K562 (cell line): ENCODE results near the gene MAN1B1. TPM values are rescaled to one million over a fixed set of nuclear protein-coding genes. Genes with fewer than 3 reads are reported as not detected.

Experiments used
- ATAC-seq: fragments of 200-7000 bp; cut with Tn5 transposase; 3 replicates; pipeline ENCODE4 v1.9.1; 2020; ENCODE audit warnings: moderate library complexity
- BruUV-seq: library from RNA; stranded (reverse); fragments of 400-500 nt; replicated peaks from 2 replicates; lab custom pipeline; 2021; lab: Mats Ljungman, UMichigan
- CTCF ChIA-PET: fragments of 300-600 bp; formaldehyde crosslinking; extraction: SDS; loops from one replicate; lab custom pipeline; 2021; ENCODE audit warnings: low intra/inter-chr PET ratio; lab: Yijun Ruan, JAX
- POLR2A ChIA-PET: fragments of 300-600, 350-650 bp; sonication (Branson Sonifier 250); formaldehyde crosslinking; extraction: SDS; loops from one replicate; lab custom pipeline; 2021; ENCODE audit warnings: antibody characterized with exemption, inconsistent platforms; lab: Yijun Ruan, JAX
- DNase-seq, 4 experiments: peaks; one replicate each; pipeline versions ENCODE4 v3.0.0 to v3.0.0-alpha.2; 2011 to 2018; ENCODE audit warnings: low spot score in 3 of 4, mixed read lengths in 3 of 4; ENCODE audit errors: extremely low read depth in 1 of 4
- FAIRE-seq: peaks from 2 replicates; lab custom pipeline; 2011; peaks lifted over from hg19 to GRCh38; lab: Jason Lieb, UNC
- H2AFZ ChIP-seq: 2 replicates; pipeline ENCODE4 v1.6.0; 2011; ENCODE audit warnings: low read depth, low read length, control low read depth, inconsistent platforms
- H3K27ac ChIP-seq: fragments of 200-600 bp; 3 replicates; pipeline ENCODE4 v1.8.0; 2011; ENCODE audit warnings: low read depth, mild to moderate bottlenecking, control low read depth, inconsistent platforms, low read length, moderate library complexity, mixed read lengths; ENCODE audit errors: extremely low read depth
- H3K27me3 ChIP-seq, 2 experiments: fragments of 300-600 bp in 1 of 2; 2 replicates in 1 of 2; 3 replicates in 1 of 2; pipeline versions ENCODE4 v1.6.0 to v1.8.0; 2011; ENCODE audit warnings: inconsistent platforms in 2 of 2, low read length in 2 of 2, mild to moderate bottlenecking in 1 of 2, mixed read lengths in 1 of 2, moderate library complexity in 1 of 2; ENCODE audit not compliant: control insufficient read depth in 2 of 2, insufficient read depth in 2 of 2
- H3K36me3 ChIP-seq: fragments of 300-600 bp; 3 replicates; pipeline ENCODE4 v1.8.0; 2011; ENCODE audit warnings: mild to moderate bottlenecking, low read length, inconsistent platforms; ENCODE audit not compliant: control insufficient read depth, insufficient read depth
- H3K4me1 ChIP-seq, 2 experiments: fragments of 200-600 bp in 1 of 2; replicated peaks in 1 of 2; 2 replicates in 1 of 2; 3 replicates in 1 of 2; pipeline versions ENCODE4 v1.5.1 to v1.8.0; 2011; ENCODE audit warnings: inconsistent platforms in 2 of 2, low read length in 2 of 2, mild to moderate bottlenecking in 1 of 2, mixed read lengths in 1 of 2, moderate library complexity in 1 of 2; ENCODE audit not compliant: control insufficient read depth in 2 of 2, insufficient read depth in 2 of 2
- H3K4me2 ChIP-seq: 2 replicates; pipeline ENCODE4 v1.6.1; 2011; ENCODE audit warnings: low read length, control low read depth, inconsistent platforms, mixed read lengths; ENCODE audit not compliant: insufficient read depth
- H3K4me3 ChIP-seq: fragments of 200-600 bp; sonication (generic), shearing (Covaris generic); 2 replicates; pipeline ENCODE4 v1.5.1; 2016; ENCODE audit warnings: control low read depth, inconsistent platforms
- H3K79me2 ChIP-seq: fragments of 200-600 bp; 3 replicates; pipeline ENCODE4 v1.8.0; 2011; ENCODE audit warnings: low read length, inconsistent platforms; ENCODE audit not compliant: control insufficient read depth, insufficient read depth
- H3K9ac ChIP-seq, 2 experiments: 2 replicates each; pipeline versions ENCODE4 v1.6.0 to v1.6.1; 2011; ENCODE audit warnings: low read depth in 2 of 2, low read length in 2 of 2, control low read depth in 1 of 2, inconsistent platforms in 1 of 2, mild to moderate bottlenecking in 1 of 2, mixed read lengths in 1 of 2; ENCODE audit not compliant: insufficient read depth in 1 of 2
- H3K9me1 ChIP-seq: one replicate; pipeline ENCODE4 v1.6.0; 2011; ENCODE audit warnings: inconsistent platforms, mild to moderate bottlenecking, low read length, moderate library complexity; ENCODE audit not compliant: control insufficient read depth, insufficient read depth
- H3K9me3 ChIP-seq: replicated peaks from 2 replicates; pipeline ENCODE4 v1.5.1; 2011; ENCODE audit warnings: low read depth, low read length, inconsistent platforms; ENCODE audit not compliant: control insufficient read depth, insufficient read depth
- H4K20me1 ChIP-seq: replicated peaks from 2 replicates; pipeline ENCODE4 v1.6.1; 2011; ENCODE audit warnings: low read length, inconsistent platforms, mixed read lengths; ENCODE audit not compliant: control insufficient read depth, insufficient read depth
- ATF1 ChIP-seq, 2 experiments: fragments of 450-650 bp in 1 of 2; IDR thresholded peaks; 2 replicates each; pipeline ENCODE4 v1.6.1; 2016; ENCODE audit warnings: missing compliant biosample characterization in 1 of 2, missing genetic modification characterization in 1 of 2
- BRD9 ChIP-seq: fragments of 450-650 bp; IDR thresholded peaks from 2 replicates; pipeline ENCODE4 v1.6.1; 2018; ENCODE audit warnings: low read depth; ENCODE audit not compliant: partially characterized antibody
- CBX2 ChIP-seq: fragments of 200-600 bp; sonication (generic); IDR thresholded peaks from one replicate; pipeline ENCODE4 v1.6.1; 2012; ENCODE audit warnings: mild to moderate bottlenecking, low read length, inconsistent platforms; ENCODE audit not compliant: insufficient read depth, poor library complexity, severe bottlenecking
- HLTF ChIP-seq: fragments of 450-650 bp; IDR thresholded peaks from 2 replicates; pipeline ENCODE4 v1.6.1; 2016
- MYC ChIP-seq, 2 experiments: fragments of 250-450 bp in 1 of 2; sonication (Bioruptor Pico) in 1 of 2; IDR thresholded peaks; 2 replicates each; pipeline versions ENCODE4 v1.5.1 to v1.6.1; 2012 to 2021; ENCODE audit warnings: low read depth in 2 of 2, borderline replicate concordance in 1 of 2, improper control_type of control experiment in 1 of 2, low read length in 1 of 2, mild to moderate bottlenecking in 1 of 2, moderate library complexity in 1 of 2
- PHTF2 ChIP-seq: fragments of 250-450 bp; sonication (Bioruptor Pico); IDR thresholded peaks from 2 replicates; pipeline ENCODE4 v1.5.0; 2021; ENCODE audit warnings: mild to moderate bottlenecking
- PML ChIP-seq: IDR thresholded peaks from 2 replicates; pipeline ENCODE4 v1.6.1; 2012; ENCODE audit warnings: low read length, inconsistent platforms
- TCF3 ChIP-seq: sonication (generic); formaldehyde crosslinking; IDR thresholded peaks from 2 replicates; pipeline ENCODE4 v1.4.0; 2020; ENCODE audit warnings: mild to moderate bottlenecking, missing genetic modification reagents
- TRIM24 ChIP-seq, 2 experiments: fragments of 450-650 bp; IDR thresholded peaks; 2 replicates each; pipeline ENCODE4 v1.6.1; 2016
- WHSC1 ChIP-seq: IDR thresholded peaks from one replicate; pipeline ENCODE4 v1.6.1; 2012; ENCODE audit warnings: low read length, control low read depth, inconsistent platforms
- YBX1 ChIP-seq: fragments of 450-650 bp; IDR thresholded peaks from 2 replicates; pipeline ENCODE4 v1.7.1; 2016; ENCODE audit warnings: mild to moderate bottlenecking
- ZNF384 ChIP-seq: IDR thresholded peaks from 2 replicates; pipeline ENCODE4 v1.6.1; 2012; ENCODE audit warnings: low read depth, low read length, improper control_type of control experiment
- ZNF79 ChIP-seq: fragments of 250-450 bp; sonication (Bioruptor Pico); IDR thresholded peaks from 2 replicates; pipeline ENCODE4 v1.4.0; 2020; ENCODE audit warnings: low read depth, mild to moderate bottlenecking, moderate library complexity
- WGBS: fragments of 100-300 bp; shearing (Covaris generic); methylation state at CpG from one replicate; pipeline ENCODE4 v1.1.6; 2016; ENCODE audit warnings: low coverage, mixed read lengths; ENCODE audit not compliant: insufficient coverage; ENCODE audit errors: missing lambda C conversion rate; 5-methylcytosine and 5-hydroxymethylcytosine counted together
- in situ Hi-C: fragments of 300-500 bp; cut with MboI; formaldehyde crosslinking; loops from 4 replicates; pipeline ENCODE4 v1.15.0; 2018; ENCODE audit warnings: inconsistent platforms, mixed read lengths
- intact Hi-C: fragments of 100-400 bp; cut with micrococcal nuclease; formaldehyde crosslinking; loops from 2 replicates; pipeline ENCODE4 v1.14.2; 2022
- polyA plus RNA-seq, 8 experiments: library from polyadenylated mRNA; depleted of rRNA in 4 of 8; stranded (reverse) in 5 of 8; unstranded in 3 of 8; fragments of >200 nt; fragmentation: Nextera tagmentation in 2 of 8; fragmentation: Illumina TruSeq in 1 of 8; extraction: Ambion mirVana in 2 of 8; extraction: Trizol in 1 of 8; gene quantifications; 2 replicates each; pipeline versions ENCODE4 v1.2.1 to v1.2.3, GENCODE V29; 2011 to 2014; ENCODE audit warnings: inconsistent platforms in 1 of 8, missing spikeins in 1 of 8
- total RNA-seq, 7 experiments: library from RNA; depleted of rRNA in 6 of 7; stranded (reverse); fragments of >200 nt in 6 of 7; fragmentation: Illumina TruSeq in 2 of 7; extraction: Trizol in 2 of 7; gene quantifications; 2 replicates each; pipeline versions ENCODE4 v1.2.1 to v1.2.3, GENCODE V29; 2011 to 2021; ENCODE audit warnings: low replicate concordance in 1 of 7
- TF ChIP-seq, protein P1 (sequence below): fragments of 450-650 bp; IDR thresholded peaks from 2 replicates; pipeline ENCODE4 v1.7.1; 2018; ENCODE audit warnings: mild to moderate bottlenecking, low read depth; ENCODE audit not compliant: partially characterized antibody
- TF ChIP-seq, protein P2 (sequence below): IDR thresholded peaks from 2 replicates; pipeline ENCODE4 v1.6.1; 2016; ENCODE audit warnings: missing genetic modification characterization, missing compliant biosample characterization

MAN1B1 gene
- total and polyA plus RNA-seq, 9 of the 15 experiments (the other 6 are each of a cell fraction or from before 2014, with no cell fraction given): 0.55 to 36.6 (median 27.3) TPM

DNA sequence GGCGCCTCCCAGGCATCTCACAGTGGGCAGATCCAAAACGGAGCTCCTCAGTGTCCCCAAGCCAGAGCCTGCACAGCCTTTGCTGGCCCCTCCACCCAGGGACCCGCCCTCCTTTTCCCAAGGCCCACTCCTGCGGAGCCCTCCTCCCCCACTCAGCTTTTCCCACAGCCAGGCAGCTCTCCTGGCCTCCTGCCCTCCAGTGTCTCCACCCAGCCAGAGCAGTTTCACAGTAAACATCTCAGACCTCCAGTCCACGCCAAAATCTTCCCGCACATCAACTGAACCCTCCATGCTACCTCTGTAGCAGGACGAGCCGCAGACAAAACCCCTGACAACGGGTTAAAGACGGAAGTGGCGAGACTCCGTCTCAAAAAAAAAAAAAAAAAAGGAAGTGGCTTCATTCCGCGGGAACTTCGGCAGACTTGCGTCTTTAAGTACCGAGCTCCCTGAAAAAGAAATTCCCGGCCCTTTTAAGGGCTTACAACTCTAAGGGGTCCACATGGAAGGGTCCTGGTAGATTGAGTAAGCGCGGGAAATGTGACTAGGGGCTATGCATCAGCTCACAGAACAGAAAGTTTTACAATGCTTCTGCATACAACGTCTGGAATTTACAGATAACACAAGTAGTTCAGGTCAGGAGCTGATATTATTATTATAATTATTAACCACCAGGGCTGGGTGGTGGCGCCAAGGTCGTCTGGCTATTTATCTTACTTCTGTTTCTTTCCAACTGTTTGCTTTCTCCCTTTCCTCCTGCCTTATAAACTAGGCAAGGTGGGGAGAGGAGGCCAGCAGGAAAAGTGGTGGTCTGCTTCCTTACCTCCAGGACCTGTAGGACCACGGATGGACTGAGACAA is 40.7 kb downstream of the MAN1B1 start:
- FAIRE-seq (peak; percentile 70), DNase-seq (peak; percentile 43 to 77 (median 51)), ATAC-seq (peak; percentile 10)
- ChIA-PET CTCF (interaction anchor here (0.7 kb wide), 1 partner anchor 62 kb away, joined by 4 read pairs; no protein-coding TSS in a partner anchor), POLR2A (interaction anchor here (0.6 to 1.4 kb wide), 10 partner anchors 9 to 115 kb away, joined by 3 to 4 read pairs (median 3); a partner anchor contains a TSS)
- Histone ChIP-seq H3K79me2 (peaks cover 35% of the 10 kb centered on the region), H3K9me1 (no peaks in the 10 kb centered on the region), H3K36me3 (peaks cover 2% of the 10 kb centered on the region; the same call in 1 of the 3 replicates), H3K4me2 (peak overlapping the region; percentile 100), H3K9me3 (no peaks in the 10 kb centered on the region), H3K4me3 (peak overlapping the region; percentile 91), H3K4me1 (peaks cover 16 to 37% of the 10 kb centered on the region in 2 experiments), H4K20me1 (no peaks in the 10 kb centered on the region), H3K27me3 (no peaks in the 10 kb centered on the region), H3K9ac (peak overlapping the region; percentile 84 to 100), H2AFZ (peak overlapping the region; percentile 64), H3K27ac (peak overlapping the region; percentile 78)
- BruUV-seq: TSS peak; percentile 79
- in situ Hi-C loops: loop anchor here (5.0 kb wide), 1 partner anchor 100 kb away; the partner anchor contains the start of genes CYSRT1 and RNF224
- 4% methylated on average over 21 of the region's 24 CpGs for WGBS
- intact Hi-C loops: loop anchor here (2.0 kb wide), 1 partner anchor 23 kb away; no protein-coding TSS in a partner anchor
- TF ChIP-seq MYC (IDR thresholded peaks at IDR 0.05; ENCODE audit: low read depth, low read length) (0 out of 2 replicates have a peak, but pooled peaks have one; percentile 26), MYC (CRISPR knock-in tag; IDR thresholded peaks at IDR 0.05; ENCODE audit: borderline replicate concordance, low read depth) (no peak), HLTF (no peak), PHTF2 (CRISPR knock-in tag) (no peak), ATF1 (CRISPR knock-in tag; IDR thresholded peaks at IDR 0.05) (no peak), ATF1 (tag; IDR thresholded peaks at IDR 0.05) (peak; percentile 38; the same call in 1 of the 2 replicates), TCF3 (peak; percentile 24; the same call in 1 of the 2 replicates), YBX1 (no peak), ZNF384 (peak; percentile 99), ZNF79 (CRISPR knock-in tag) (no peak), CBX2 (no peak), BRD9 (peak; percentile 65), WHSC1 (no peak), PML (peak; percentile 51; the same call in 1 of the 2 replicates), TRIM24 (IDR thresholded peaks at IDR 0.05) (0 out of 4 replicates have a peak, but pooled peaks of 1 of the 2 experiments have one; percentile 17)
- TF ChIP-seq, protein P1, sequence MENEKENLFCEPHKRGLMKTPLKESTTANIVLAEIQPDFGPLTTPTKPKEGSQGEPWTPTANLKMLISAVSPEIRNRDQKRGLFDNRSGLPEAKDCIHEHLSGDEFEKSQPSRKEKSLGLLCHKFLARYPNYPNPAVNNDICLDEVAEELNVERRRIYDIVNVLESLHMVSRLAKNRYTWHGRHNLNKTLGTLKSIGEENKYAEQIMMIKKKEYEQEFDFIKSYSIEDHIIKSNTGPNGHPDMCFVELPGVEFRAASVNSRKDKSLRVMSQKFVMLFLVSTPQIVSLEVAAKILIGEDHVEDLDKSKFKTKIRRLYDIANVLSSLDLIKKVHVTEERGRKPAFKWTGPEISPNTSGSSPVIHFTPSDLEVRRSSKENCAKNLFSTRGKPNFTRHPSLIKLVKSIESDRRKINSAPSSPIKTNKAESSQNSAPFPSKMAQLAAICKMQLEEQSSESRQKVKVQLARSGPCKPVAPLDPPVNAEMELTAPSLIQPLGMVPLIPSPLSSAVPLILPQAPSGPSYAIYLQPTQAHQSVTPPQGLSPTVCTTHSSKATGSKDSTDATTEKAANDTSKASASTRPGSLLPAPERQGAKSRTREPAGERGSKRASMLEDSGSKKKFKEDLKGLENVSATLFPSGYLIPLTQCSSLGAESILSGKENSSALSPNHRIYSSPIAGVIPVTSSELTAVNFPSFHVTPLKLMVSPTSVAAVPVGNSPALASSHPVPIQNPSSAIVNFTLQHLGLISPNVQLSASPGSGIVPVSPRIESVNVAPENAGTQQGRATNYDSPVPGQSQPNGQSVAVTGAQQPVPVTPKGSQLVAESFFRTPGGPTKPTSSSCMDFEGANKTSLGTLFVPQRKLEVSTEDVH: peak; percentile 97
- TF ChIP-seq, protein P2, sequence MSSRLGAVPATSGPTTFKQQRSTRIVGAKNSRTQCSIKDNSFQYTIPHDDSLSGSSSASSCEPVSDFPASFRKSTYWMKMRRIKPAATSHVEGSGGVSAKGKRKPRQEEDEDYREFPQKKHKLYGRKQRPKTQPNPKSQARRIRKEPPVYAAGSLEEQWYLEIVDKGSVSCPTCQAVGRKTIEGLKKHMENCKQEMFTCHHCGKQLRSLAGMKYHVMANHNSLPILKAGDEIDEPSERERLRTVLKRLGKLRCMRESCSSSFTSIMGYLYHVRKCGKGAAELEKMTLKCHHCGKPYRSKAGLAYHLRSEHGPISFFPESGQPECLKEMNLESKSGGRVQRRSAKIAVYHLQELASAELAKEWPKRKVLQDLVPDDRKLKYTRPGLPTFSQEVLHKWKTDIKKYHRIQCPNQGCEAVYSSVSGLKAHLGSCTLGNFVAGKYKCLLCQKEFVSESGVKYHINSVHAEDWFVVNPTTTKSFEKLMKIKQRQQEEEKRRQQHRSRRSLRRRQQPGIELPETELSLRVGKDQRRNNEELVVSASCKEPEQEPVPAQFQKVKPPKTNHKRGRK: no peak
